PC-3 (cell line): ENCODE results near the gene TEX44. TPM values are rescaled to one million over a fixed set of nuclear protein-coding genes. Genes with fewer than 3 reads are reported as not detected.
"Not testable (repeated sequence)": the region's sequence is repeated elsewhere in the genome, so short reads cannot be mapped to it uniquely, and the experiment has no call there.

Source experiments
- ATAC-seq: fragments of 200-7000 bp; cut with Tn5 transposase; 2 replicates; pipeline ENCODE4 v1.9.1; 2020; ENCODE audit warnings: mild to moderate bottlenecking, moderate library complexity
- BruUV-seq: library from RNA; stranded (reverse); fragments of 400-500 nt; replicated peaks from 2 replicates; lab custom pipeline; 2021; lab: Mats Ljungman, UMichigan
- CTCF ChIA-PET: fragments of 300-600 bp; sonication (Branson Sonifier 250); formaldehyde crosslinking; loops from one replicate; lab custom pipeline; 2022; ENCODE audit warnings: antibody characterized with exemption; lab: Charles Lee
- POLR2A ChIA-PET: fragments of 300-600 bp; sonication (Branson Sonifier 250); formaldehyde crosslinking; loops from one replicate; lab custom pipeline; 2022; ENCODE audit warnings: antibody characterized with exemption; ENCODE audit not compliant: unreplicated experiment; lab: Charles Lee
- DNase-seq: peaks from one replicate; pipeline ENCODE4 v3.0.0-alpha.2; 2015
- H2AFZ ChIP-seq: fragments of 300-600 bp; sonication (generic); 2 replicates; pipeline ENCODE4 v1.6.0; 2016; ENCODE audit warnings: antibody characterized with exemption, low read length
- H3F3A ChIP-seq: fragments of 300-600 bp; sonication (generic); one replicate; pipeline ENCODE4 v1.6.0; 2017; ENCODE audit warnings: antibody characterized with exemption, low read length, control low read depth, mild to moderate bottlenecking; ENCODE audit not compliant: unreplicated experiment
- H3K27ac ChIP-seq: fragments of 300-600 bp; sonication (generic); 2 replicates; pipeline ENCODE4 v1.5.1; 2016; ENCODE audit warnings: mild to moderate bottlenecking, low read length
- H3K27me3 ChIP-seq: fragments of 300-600 bp; sonication (generic); 2 replicates; pipeline ENCODE4 v1.6.1; 2016; ENCODE audit warnings: low read length, mixed read lengths
- H3K36me3 ChIP-seq: fragments of 300-600 bp; sonication (generic); 2 replicates; pipeline ENCODE4 v1.6.1; 2016; ENCODE audit warnings: low read depth, mixed run types, low read length, mixed read lengths
- H3K4me1 ChIP-seq: fragments of 300-600 bp; sonication (generic); 2 replicates; pipeline ENCODE4 v1.5.1; 2016; ENCODE audit warnings: low read length; ENCODE audit not compliant: insufficient read depth
- H3K4me2 ChIP-seq: fragments of 300-600 bp; sonication (generic); 2 replicates; pipeline ENCODE4 v1.6.0; 2016; ENCODE audit warnings: low read length
- H3K4me3 ChIP-seq: fragments of 300-600 bp; sonication (generic); 2 replicates; pipeline ENCODE4 v1.5.1; 2016; ENCODE audit warnings: mild to moderate bottlenecking, low read length, mixed read lengths
- H3K79me2 ChIP-seq: fragments of 300-600 bp; sonication (generic); 2 replicates; pipeline ENCODE4 v1.6.1; 2017; ENCODE audit warnings: low read length, mixed read lengths
- H3K9ac ChIP-seq: fragments of 300-600 bp; sonication (generic); 2 replicates; pipeline ENCODE4 v1.6.0; 2016; ENCODE audit warnings: mild to moderate bottlenecking, low read length
- H3K9me2 ChIP-seq: fragments of 300-600 bp; sonication (generic); replicated peaks from 2 replicates; pipeline ENCODE4 v1.6.1; 2016; ENCODE audit warnings: mixed run types, low read length, mixed read lengths
- H3K9me3 ChIP-seq: fragments of 300-600 bp; sonication (generic); 2 replicates; pipeline ENCODE4 v1.6.1; 2016; ENCODE audit warnings: low read length, mixed read lengths
- H4K20me1 ChIP-seq: fragments of 300-600 bp; sonication (generic); 2 replicates; pipeline ENCODE4 v1.6.1; 2016; ENCODE audit warnings: low read length, mixed read lengths
- EZH2 ChIP-seq: fragments of 300-600 bp; sonication (generic); IDR thresholded peaks from one replicate; pipeline ENCODE4 v1.6.1; 2017; ENCODE audit warnings: antibody characterized with exemption, mild to moderate bottlenecking, low read length; ENCODE audit not compliant: unreplicated experiment
- EZH2phosphoT487 ChIP-seq: fragments of 300-600 bp; sonication (generic); IDR thresholded peaks from 2 replicates; pipeline ENCODE4 v1.6.1; 2018; ENCODE audit warnings: mild to moderate bottlenecking, antibody characterized with exemption, low read length, borderline replicate concordance
- intact Hi-C: fragments of 100-400 bp; cut with micrococcal nuclease; formaldehyde crosslinking; loops from 2 replicates; pipeline ENCODE4 v1.9.0; 2023
- total RNA-seq: library from RNA; depleted of rRNA; stranded (reverse); fragments of >200 nt; gene quantifications from 2 replicates; pipeline ENCODE4 v1.2.3, GENCODE V29; 2014
- TF ChIP-seq, protein P1 (sequence below): fragments of 300-600 bp; sonication (generic); conservative IDR thresholded peaks from 2 replicates; pipeline ENCODE4 v1.5.1; 2017; ENCODE audit warnings: antibody characterized with exemption, low read depth, mild to moderate bottlenecking, low read length

TEX44 gene
- total RNA-seq, 1 experiment from 2014 or later: not detected

DNA sequence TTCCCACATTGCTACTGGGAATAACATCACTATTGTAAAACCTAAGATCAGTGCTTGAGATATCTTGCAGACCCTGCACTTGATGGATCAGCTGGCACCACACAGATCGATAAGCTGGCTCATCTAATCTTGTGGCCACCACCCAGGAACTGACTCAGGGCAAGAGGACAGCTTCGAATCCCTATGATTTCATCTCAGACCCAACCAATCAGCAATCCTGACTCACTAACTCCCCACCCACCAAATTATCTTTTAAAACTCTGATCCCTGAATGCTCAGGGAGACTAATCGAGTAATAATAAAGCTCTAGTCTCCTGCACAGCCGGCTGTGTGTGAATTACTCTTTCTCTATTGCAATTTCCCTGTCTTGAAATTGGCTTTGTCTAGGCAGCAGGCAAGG is 11.3 kb upstream of the TEX44 start:
- Histone ChIP-seq H3K79me2 (no peaks in the 10 kb centered on the region), H3K4me3 (no peak overlapping the region), H3K9me3 (no peaks in the 10 kb centered on the region), H3K27ac (no peak overlapping the region), H3K4me2 (no peak overlapping the region), H3K9ac (no peak overlapping the region), H2AFZ (no peak overlapping the region), H3K9me2 (no peaks in the 10 kb centered on the region), H3F3A (no peaks in the 10 kb centered on the region), H3K27me3 (no peaks in the 10 kb centered on the region), H4K20me1 (no peaks in the 10 kb centered on the region), H3K36me3 (no peaks in the 10 kb centered on the region), H3K4me1 (no peaks in the 10 kb centered on the region)
- ChIA-PET POLR2A (no interaction called here), CTCF (no interaction called here)
- no peak for ATAC-seq
- TF ChIP-seq EZH2phosphoT487 (no peak), EZH2 (no peak)
- TF ChIP-seq, protein P1, sequence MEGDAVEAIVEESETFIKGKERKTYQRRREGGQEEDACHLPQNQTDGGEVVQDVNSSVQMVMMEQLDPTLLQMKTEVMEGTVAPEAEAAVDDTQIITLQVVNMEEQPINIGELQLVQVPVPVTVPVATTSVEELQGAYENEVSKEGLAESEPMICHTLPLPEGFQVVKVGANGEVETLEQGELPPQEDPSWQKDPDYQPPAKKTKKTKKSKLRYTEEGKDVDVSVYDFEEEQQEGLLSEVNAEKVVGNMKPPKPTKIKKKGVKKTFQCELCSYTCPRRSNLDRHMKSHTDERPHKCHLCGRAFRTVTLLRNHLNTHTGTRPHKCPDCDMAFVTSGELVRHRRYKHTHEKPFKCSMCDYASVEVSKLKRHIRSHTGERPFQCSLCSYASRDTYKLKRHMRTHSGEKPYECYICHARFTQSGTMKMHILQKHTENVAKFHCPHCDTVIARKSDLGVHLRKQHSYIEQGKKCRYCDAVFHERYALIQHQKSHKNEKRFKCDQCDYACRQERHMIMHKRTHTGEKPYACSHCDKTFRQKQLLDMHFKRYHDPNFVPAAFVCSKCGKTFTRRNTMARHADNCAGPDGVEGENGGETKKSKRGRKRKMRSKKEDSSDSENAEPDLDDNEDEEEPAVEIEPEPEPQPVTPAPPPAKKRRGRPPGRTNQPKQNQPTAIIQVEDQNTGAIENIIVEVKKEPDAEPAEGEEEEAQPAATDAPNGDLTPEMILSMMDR: no peak
- intact Hi-C loops: no loop called here
- no peak for DNase-seq
- BruUV-seq: no TSS peak

- POLR2A ChIA-PET: no interaction called here
- H3K4me2 ChIP-seq: no peak overlapping the region
- TF ChIP-seq EZH2 (no peak), EZH2phosphoT487 (no peak)
- TF ChIP-seq, protein P1: no peak
Observed at GRCh38 chr2:231583982-231584381, 8.7 kb upstream of the TEX44 start.

GRCh38 chr2:231587744-231588143 is 4.9 kb upstream of the TEX44 start:
- H4K20me1 ChIP-seq, H3K9me2 ChIP-seq, DNase-seq, POLR2A ChIA-PET, BruUV-seq, H3K79me2 ChIP-seq, H3K27ac ChIP-seq, H3K4me2 ChIP-seq, H3K4me3 ChIP-seq, H3K4me1 ChIP-seq, H3F3A ChIP-seq, H3K27me3 ChIP-seq, H2AFZ ChIP-seq, CTCF ChIA-PET, H3K9me3 ChIP-seq, H3K9ac ChIP-seq, intact Hi-C loops, H3K36me3 ChIP-seq, ATAC-seq: not testable (repeated sequence)

More at GRCh38 chr2:231583982-231584381, 8.7 kb upstream of the TEX44 start:
- ATAC-seq (no peak), DNase-seq (no peak)
- Histone ChIP-seq H3K36me3 (no peaks in the 10 kb centered on the region), H4K20me1 (no peaks in the 10 kb centered on the region), H3K27me3 (no peaks in the 10 kb centered on the region), H3K27ac (no peak overlapping the region), H3K4me1 (no peaks in the 10 kb centered on the region), H3K9me2 (no peaks in the 10 kb centered on the region), H3K79me2 (no peaks in the 10 kb centered on the region), H3K9me3 (no peaks in the 10 kb centered on the region), H2AFZ (no peak overlapping the region), H3K4me3 (no peak overlapping the region), H3K9ac (no peak overlapping the region), H3F3A (no peaks in the 10 kb centered on the region)
- intact Hi-C loops: no loop called here
- no TSS peak for BruUV-seq
- CTCF ChIA-PET: no interaction called here
